Activated T-helper 1 cell treated with anti-CD3 and anti-CD28 coated beads, Interleukin-12 subunit alpha, Interleukin-12 subunit beta, Interleukin-2, Interleukin-4 antibody, amounts not matched to agents 30 ng/mL and 10 ng/mL and 1 ng/mL, durations not matched to agents 14 hours and 24 hours and 36 hours (primary cell): ENCODE data around the gene LUC7L3. TPM values are rescaled to one million over a fixed set of nuclear protein-coding genes. Genes with fewer than 3 reads are reported as not detected.

Source experiments
- DNase-seq: peaks from one replicate; pipeline ENCODE4 v3.0.0; 2021; ENCODE audit warnings: low spot score
- H3K27ac Mint-ChIP-seq: one replicate; pipeline ENCODE4 v1.8.0; 2021; ENCODE audit warnings: mild to moderate bottlenecking, mixed read lengths
- H3K27me3 Mint-ChIP-seq: one replicate; pipeline ENCODE4 v1.8.0; 2022; ENCODE audit warnings: mild to moderate bottlenecking, moderate library complexity, mixed read lengths; ENCODE audit not compliant: insufficient read depth
- H3K36me3 Mint-ChIP-seq: one replicate; pipeline ENCODE4 v1.8.0; 2021; ENCODE audit warnings: low read depth, mixed read lengths
- H3K4me1 Mint-ChIP-seq: one replicate; pipeline ENCODE4 v1.8.0; 2021; ENCODE audit warnings: low read depth, mixed read lengths
- H3K4me3 Mint-ChIP-seq: one replicate; pipeline ENCODE4 v1.8.0; 2021; ENCODE audit warnings: mild to moderate bottlenecking, moderate library complexity, mixed read lengths
- H3K9me3 Mint-ChIP-seq: one replicate; pipeline ENCODE4 v1.8.0; 2021; ENCODE audit warnings: mixed read lengths
- intact Hi-C: fragments of 100-400 bp; cut with micrococcal nuclease; formaldehyde crosslinking; loops from one replicate; pipeline ENCODE4 v1.15.1; 2024
- total RNA-seq: library from RNA; stranded (reverse); gene quantifications from 2 replicates; pipeline ENCODE4 v1.2.3, GENCODE V29; 2022

The LUC7L3 gene
- total RNA-seq, 1 donor from 2014 or later = 123 TPM

DNA sequence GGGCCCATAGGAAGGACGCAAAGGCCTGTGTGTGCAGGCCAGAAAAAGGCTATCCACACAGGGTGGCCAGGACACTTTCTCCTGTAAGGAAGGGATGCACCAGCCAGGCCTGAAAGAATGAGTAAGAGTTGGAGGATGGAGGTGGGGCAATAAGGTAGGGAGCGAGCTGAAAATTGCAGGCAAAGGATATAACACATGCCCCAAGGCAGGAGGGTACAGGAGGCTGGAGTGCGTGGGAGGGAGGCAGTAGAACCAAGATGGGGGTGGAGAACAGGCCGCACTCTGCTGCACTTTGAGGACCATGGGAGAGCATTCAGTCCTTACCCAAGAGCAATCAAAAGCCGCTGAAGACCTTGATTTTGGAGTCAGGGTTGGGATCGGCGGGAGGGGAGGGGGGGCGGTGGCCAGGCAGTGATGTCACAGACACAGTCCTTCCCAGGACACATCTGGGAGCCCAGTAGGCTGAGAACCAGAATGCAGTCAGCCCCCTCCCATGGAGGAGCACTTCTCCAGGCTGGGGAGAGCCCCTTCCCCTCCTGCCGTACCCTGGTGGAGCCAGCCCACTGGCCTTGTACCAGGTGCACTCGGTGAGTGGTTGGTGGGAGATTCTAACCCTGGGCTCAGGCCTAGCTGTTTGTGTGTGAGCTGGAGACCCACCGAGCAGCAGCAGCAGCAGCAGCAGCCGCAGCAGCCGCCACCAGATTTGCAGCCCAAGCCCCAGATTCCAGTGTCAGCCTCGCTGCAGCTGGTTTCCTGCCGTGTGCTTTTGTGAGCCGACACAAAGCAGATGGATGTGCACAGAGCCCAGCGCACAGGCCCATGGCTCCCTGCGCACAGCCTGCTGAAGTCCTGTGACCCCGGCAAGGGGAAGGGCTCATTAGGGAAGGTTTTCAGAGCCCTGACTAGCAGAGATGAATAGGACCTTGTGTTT lies 29.2 kb upstream of the LUC7L3 start:
- H3K9me3 Mint-ChIP-seq = no peaks in the 10 kb centered on the region
- DNase-seq = no peak
- no peaks in the 10 kb centered on the region for H3K4me1 Mint-ChIP-seq
- peaks cover 24% of the 10 kb centered on the region for H3K36me3 Mint-ChIP-seq
- intact Hi-C loops = no loop called here
- no peak overlapping the region for H3K4me3 Mint-ChIP-seq
- H3K27me3 Mint-ChIP-seq = no peaks in the 10 kb centered on the region
- no peak overlapping the region for H3K27ac Mint-ChIP-seq

DNA sequence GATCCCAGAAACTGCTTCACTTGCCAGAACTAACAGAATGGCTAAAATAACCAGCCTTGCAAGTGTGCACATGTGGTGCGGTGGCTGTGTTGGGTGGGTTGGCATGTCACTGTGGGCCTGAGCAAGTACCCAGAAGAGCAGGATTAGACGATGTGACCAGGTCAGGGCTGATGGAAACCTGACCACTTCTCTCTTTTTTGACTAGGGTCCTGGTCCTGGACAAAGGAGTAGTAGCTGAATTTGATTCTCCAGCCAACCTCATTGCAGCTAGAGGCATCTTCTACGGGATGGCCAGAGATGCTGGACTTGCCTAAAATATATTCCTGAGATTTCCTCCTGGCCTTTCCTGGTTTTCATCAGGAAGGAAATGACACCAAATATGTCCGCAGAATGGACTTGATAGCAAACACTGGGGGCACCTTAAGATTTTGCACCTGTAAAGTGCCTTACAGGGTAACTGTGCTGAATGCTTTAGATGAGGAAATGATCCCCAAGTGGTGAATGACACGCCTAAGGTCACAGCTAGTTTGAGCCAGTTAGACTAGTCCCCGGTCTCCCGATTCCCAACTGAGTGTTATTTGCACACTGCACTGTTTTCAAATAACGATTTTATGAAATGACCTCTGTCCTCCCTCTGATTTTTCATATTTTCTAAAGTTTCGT lies 28.4 kb upstream of the LUC7L3 start:
- Mint-ChIP-seq H3K27me3 (no peaks in the 10 kb centered on the region), H3K4me1 (no peaks in the 10 kb centered on the region), H3K4me3 (no peak overlapping the region), H3K36me3 (peaks cover 31% of the 10 kb centered on the region), H3K9me3 (no peaks in the 10 kb centered on the region), H3K27ac (no peak overlapping the region)
- intact Hi-C loops = no loop called here
- no peak for DNase-seq

DNA sequence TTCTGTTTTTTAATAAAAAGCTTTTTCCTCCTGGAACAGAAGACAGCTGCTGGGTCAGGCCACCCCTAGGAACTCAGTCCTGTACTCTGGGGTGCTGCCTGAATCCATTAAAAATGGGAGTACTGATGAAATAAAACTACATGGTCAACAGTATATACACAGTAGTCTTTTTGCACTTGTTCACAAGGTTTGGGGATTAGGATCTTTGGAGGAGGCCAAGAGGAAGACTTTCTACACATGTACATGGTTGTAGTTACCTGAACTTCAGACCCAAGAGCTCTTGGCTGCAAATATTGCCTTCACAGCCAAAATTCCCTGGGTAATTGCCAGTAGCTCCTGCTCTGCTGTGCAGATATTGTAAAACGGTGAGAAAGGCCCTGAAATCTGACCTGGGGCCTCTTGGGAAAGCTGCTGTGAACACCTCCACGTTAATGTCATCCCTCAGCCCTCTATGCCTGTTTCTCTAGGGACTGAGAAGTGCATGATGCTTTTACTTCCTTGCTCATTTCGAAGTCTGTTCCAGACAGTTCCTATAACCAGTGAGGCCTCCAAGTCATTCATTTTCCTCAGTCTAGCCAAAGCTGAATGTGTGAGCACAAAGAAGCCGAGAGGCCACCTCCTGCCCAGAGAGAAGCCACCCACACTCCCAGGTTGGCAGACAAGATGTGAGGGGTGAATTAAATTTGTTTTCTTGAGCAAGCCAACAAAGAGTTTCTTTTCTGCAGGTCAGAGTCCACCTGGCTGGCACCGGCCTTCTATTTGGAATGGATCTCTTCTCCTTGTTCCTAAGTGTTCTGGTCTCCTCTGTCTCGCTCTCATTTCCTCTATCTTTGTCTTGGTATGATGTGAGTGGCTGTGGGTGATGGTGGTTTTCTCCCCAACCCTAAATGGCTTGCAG lies 27.6 kb upstream of the LUC7L3 start:
- intact Hi-C loops = no loop called here
- peaks cover 37% of the 10 kb centered on the region for H3K36me3 Mint-ChIP-seq
- H3K4me1 Mint-ChIP-seq = peaks cover under 1% of the 10 kb centered on the region
- no peaks in the 10 kb centered on the region for H3K9me3 Mint-ChIP-seq
- H3K4me3 Mint-ChIP-seq = no peak overlapping the region
- DNase-seq = no peak
- H3K27ac Mint-ChIP-seq = no peak overlapping the region
- no peaks in the 10 kb centered on the region for H3K27me3 Mint-ChIP-seq

DNA sequence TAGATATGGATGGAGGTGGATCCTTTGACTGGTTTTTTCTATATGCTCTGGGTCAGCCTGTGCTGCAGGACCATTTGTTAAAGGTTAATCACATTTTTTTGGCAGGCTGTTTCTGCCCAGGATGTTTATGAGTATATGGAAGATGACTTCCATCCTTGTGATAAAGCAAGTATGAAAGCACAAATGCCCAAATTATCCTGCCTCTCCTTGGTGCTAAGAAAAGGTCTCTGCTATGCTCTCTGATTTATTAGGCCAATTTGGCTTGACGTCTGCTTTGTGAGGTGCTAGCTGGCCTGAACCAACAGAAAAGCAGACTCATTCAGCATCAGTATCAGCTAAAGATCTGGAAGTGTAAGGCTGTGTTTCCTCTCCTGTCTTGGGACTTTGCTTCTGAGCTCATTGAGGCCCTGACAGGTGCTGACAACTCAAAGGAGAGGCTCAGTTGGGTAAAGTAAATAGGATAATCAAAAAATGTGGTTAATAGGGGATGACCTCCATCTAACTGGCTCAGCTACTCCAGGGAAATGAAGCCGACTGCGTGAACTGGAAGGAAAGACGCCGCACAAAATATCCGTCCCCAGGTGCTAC lies 26.9 kb upstream of the LUC7L3 start:
- peaks cover 8% of the 10 kb centered on the region for H3K4me1 Mint-ChIP-seq
- H3K4me3 Mint-ChIP-seq = no peak overlapping the region
- intact Hi-C loops = no loop called here
- H3K27me3 Mint-ChIP-seq = no peaks in the 10 kb centered on the region
- H3K27ac Mint-ChIP-seq = no peak overlapping the region
- DNase-seq = no peak
- no peaks in the 10 kb centered on the region for H3K9me3 Mint-ChIP-seq
- H3K36me3 Mint-ChIP-seq = peaks cover 43% of the 10 kb centered on the region

DNA sequence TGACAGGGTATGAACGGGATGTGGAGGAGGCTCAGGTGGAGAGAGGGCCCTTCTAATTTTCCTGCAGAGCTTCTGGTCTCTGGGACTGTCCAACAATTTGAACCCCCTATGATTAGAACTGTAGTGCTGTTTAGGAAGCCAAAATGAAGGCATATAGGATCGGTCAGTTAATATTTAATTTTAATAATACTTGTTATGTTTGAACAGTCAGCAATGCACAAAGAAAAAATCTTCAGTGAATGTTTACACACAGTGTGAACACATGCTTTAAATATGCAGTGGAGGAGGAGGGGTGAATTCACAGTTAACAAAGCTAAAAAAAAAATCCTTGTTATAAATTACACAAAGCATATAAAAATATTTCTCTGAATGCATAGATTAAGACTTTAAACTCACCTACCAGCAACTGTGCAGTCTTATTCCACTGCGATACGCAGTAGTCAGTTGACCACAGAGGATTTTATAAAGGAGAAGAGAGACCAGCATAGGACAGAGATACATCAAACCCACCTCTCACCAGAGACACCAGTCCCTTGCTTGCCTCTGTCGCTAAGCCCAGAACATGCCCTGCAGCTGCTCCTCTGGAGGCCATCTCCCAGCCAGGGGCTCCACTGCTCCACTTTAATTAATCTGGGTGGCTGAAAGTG lies 26.2 kb upstream of the LUC7L3 start:
- Mint-ChIP-seq H3K4me1 (peaks cover 14% of the 10 kb centered on the region), H3K36me3 (peaks cover 48% of the 10 kb centered on the region), H3K27me3 (no peaks in the 10 kb centered on the region), H3K9me3 (no peaks in the 10 kb centered on the region), H3K27ac (no peak overlapping the region), H3K4me3 (no peak overlapping the region)
- intact Hi-C loops = no loop called here
- no peak for DNase-seq

DNA sequence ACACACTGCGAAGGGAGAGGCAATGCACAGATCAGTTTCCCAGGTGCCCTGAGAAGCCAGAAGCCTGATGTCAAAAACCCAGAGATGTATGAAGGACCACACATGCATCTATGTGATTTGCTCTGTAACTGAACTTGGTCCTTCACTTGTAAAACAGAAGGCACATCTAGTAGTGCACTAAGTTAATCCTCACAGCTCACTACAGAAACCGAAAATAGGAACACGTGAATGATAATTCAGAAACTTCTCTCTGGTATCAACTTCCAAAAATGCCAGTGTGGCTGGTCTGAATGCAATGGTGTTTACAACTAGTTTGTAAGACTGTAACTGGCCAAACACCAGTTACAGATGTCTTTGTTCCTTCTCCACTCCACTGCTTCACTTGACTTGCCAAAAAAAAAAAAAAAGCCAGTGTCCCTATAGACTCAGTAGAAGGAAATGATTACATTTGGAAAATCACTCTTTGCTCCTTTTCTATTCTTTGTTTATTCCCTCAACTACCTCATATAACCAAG lies 23.0 kb upstream of the LUC7L3 start:
- Mint-ChIP-seq H3K4me1 (peaks cover 25% of the 10 kb centered on the region), H3K4me3 (no peak overlapping the region), H3K36me3 (peaks cover 62% of the 10 kb centered on the region)

DNA sequence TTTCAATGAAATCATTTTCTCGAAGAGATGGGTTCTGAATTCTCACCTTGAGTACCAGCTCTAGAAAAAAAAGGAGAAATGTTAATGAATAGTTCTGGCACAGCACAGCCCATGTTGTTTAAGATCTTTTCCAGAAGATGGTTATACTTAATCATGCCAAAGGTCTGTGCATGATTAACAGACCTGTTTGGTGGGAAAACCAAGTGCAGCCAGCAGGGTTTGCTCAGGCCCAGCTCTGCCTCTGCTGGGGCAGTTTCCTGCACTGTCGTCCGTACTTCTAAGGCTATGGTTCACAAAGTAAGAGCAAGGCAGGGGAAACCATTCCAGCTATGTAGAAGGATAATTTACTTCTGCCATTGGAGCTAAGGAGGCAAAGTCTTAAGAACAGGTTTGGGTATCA lies 22.3 kb upstream of the LUC7L3 start:
- H3K27ac Mint-ChIP-seq = no peak overlapping the region

More for the DNA sequence above, 23.0 kb upstream of the LUC7L3 start:
- Mint-ChIP-seq H3K9me3 (no peaks in the 10 kb centered on the region), H3K27me3 (no peaks in the 10 kb centered on the region), H3K27ac (no peak overlapping the region)
- intact Hi-C loops = loop anchor here (5.0 kb wide), 1 partner anchor 214 kb away; no protein-coding TSS in a partner anchor
- no peak for DNase-seq

DNA sequence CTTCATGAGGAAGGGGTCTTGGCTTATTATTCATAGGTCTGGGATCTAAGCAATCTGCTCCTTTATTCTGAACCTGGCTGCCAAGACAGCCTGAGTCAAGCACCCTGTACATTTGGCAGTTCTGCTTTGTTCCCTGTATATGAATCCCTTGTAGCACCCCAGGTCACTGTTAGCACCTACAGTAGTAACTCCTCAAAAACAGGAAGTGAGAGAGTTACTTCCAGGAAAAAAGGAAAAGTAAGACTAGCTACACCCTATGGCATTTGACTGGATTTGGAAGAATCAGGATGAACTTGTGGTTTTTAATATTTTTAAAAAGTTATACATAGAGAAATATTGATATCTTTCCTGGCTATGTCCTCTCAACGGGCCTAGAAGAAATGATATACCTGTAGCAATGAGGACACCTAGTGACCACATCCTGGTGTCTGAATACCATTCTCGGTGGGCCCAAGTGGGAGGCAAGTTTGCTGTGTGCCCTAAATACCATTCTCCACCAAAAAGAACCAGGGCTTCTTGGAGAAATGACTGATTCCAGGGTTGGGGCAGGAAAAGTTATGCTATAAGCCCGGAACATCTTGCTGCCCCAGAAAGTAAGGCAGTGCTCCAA lies 21.6 kb upstream of the LUC7L3 start:
- intact Hi-C loops = loop anchor here (5.0 kb wide), 1 partner anchor 215 kb away; no protein-coding TSS in a partner anchor
- no peak for DNase-seq
- no peak overlapping the region for H3K27ac Mint-ChIP-seq
- H3K4me3 Mint-ChIP-seq = no peak overlapping the region
- no peaks in the 10 kb centered on the region for H3K9me3 Mint-ChIP-seq
- H3K4me1 Mint-ChIP-seq = peaks cover 37% of the 10 kb centered on the region
- H3K36me3 Mint-ChIP-seq = peaks cover 55% of the 10 kb centered on the region
- H3K27me3 Mint-ChIP-seq = no peaks in the 10 kb centered on the region

More for the DNA sequence above, 22.3 kb upstream of the LUC7L3 start:
- no peaks in the 10 kb centered on the region for H3K27me3 Mint-ChIP-seq
- H3K4me1 Mint-ChIP-seq = peaks cover 31% of the 10 kb centered on the region
- intact Hi-C loops = loop anchor here (5.0 kb wide), 1 partner anchor 215 kb away; no protein-coding TSS in a partner anchor
- H3K4me3 Mint-ChIP-seq = no peak overlapping the region
- peaks cover 61% of the 10 kb centered on the region for H3K36me3 Mint-ChIP-seq
- no peaks in the 10 kb centered on the region for H3K9me3 Mint-ChIP-seq
- no peak for DNase-seq

DNA sequence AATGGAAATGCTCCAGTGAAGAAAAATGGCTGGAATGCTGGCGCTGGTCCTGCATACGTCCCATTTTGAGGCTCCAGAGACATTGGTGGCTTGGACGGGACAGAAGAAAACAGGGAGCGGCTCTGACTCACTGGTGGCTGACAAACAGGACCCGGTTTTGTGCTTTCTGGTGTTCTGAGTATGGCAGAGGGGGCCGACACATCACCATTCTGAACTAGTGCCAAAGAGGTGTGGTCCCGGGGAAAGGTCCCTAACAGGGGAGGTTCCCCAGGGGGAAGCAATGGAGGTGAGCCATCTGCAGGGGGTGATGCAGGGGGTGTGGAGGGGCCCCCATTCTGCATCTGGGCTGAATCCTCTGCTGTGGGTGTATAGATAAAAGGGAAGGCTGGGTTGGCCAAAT lies 20.0 kb upstream of the LUC7L3 start:
- peaks cover 48% of the 10 kb centered on the region for H3K4me1 Mint-ChIP-seq
- no peak for DNase-seq
- intact Hi-C loops = loop anchor here (5.0 kb wide), 1 partner anchor 217 kb away; no protein-coding TSS in a partner anchor
- no peak overlapping the region for H3K4me3 Mint-ChIP-seq
- H3K9me3 Mint-ChIP-seq = no peaks in the 10 kb centered on the region
- no peak overlapping the region for H3K27ac Mint-ChIP-seq
- peaks cover 54% of the 10 kb centered on the region for H3K36me3 Mint-ChIP-seq
- H3K27me3 Mint-ChIP-seq = no peaks in the 10 kb centered on the region

DNA sequence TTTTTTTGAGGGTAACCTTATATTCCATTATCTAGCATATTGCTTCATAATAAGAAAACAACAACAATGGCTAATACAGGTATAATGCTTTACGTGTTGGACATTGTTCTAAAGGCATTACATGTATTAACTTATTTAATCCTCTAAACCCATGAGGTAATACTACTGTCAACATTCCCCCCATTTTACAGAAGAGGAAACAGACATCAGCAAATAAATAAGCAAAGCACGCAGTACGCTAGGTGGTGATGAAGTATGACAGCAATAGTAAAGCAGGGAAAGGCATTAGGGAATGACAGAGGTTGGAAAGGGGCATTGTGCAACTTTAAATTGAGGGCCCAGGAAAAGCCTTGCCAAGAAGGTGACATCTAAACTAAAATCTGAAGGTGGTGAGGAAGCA lies 16.2 kb upstream of the LUC7L3 start:
- DNase-seq = no peak
- Mint-ChIP-seq H3K36me3 (peaks cover 31% of the 10 kb centered on the region), H3K27me3 (no peaks in the 10 kb centered on the region), H3K27ac (no peak overlapping the region), H3K9me3 (no peaks in the 10 kb centered on the region), H3K4me1 (peaks cover 44% of the 10 kb centered on the region), H3K4me3 (no peak overlapping the region)
- intact Hi-C loops = loop anchor here (10.0 kb wide), 1 partner anchor 452 kb away; the partner anchor contains the start of gene NME1

DNA sequence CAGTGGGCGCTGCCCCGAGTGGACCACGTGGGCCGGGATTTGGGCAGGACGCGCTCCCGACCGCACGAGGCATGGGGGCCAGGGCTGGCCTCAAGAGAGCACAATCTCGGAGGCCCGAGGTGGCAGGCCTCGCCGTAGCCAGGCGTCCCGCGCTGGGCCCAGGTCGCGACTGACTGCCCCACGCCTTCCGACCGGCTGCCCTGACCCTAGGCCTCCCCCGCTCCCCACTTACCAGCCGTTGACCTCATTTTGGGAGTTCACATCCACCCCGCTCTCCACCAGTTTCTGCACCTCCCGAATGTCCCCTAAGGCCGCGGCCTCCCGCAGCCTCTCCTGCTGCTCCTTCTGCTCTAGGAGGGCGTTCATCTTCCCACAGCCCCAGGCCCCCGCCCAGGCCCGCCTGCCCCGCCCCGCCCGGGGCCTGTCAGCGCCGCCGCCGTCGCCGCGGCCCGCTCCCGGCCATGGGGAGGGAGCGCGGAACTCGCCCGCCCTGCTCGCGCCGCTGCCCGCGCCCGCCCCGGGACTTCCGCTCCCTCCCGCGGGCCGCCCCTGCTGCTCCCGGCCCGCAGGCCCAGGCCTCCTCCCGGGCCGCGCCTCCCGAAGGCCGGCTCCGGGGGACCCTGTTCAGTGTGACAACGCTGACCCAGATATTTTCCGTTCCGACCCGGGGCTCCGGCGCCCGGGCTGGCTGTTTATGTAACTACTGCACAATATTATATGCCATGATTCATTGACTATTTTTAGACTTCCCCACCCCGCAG lies 11.9 kb upstream of the LUC7L3 start, which contains the start of gene ANKRD40:
ANKRD40 (minus strand) TSS at position 626 of the 761 bp plus-strand sequence; CDS start at position 366, 260 bp downstream.
- H3K9me3 Mint-ChIP-seq = no peaks in the 10 kb centered on the region
- H3K4me1 Mint-ChIP-seq = peaks cover 40% of the 10 kb centered on the region
- DNase-seq = peak; percentile 90
- H3K36me3 Mint-ChIP-seq = peaks cover 11% of the 10 kb centered on the region
- intact Hi-C loops = loop anchor here (1.0 to 10.0 kb wide), 8 partner anchors 12 to 447 kb away; partner anchors contain the start of genes LRRC59, LUC7L3, NME1 and RSAD1
- peaks cover 3% of the 10 kb centered on the region for H3K27me3 Mint-ChIP-seq
- peak within 1 kb of the TSS; percentile 97 for H3K27ac Mint-ChIP-seq
- H3K4me3 Mint-ChIP-seq = peak within 1 kb of the TSS; percentile 95
